HG03439 (cell line): ENCODE results near the gene SLC43A2.
"Not testable (repeated sequence)": the region's sequence is repeated elsewhere in the genome, so short reads cannot be mapped to it uniquely, and the experiment has no call there.

Source experiments
- ATAC-seq: cut with Tn5 transposase; IDR thresholded peaks from one replicate; pipeline ENCODE4 v1.9.1; 2021; ENCODE audit warnings: mild to moderate bottlenecking, moderate library complexity; ENCODE audit not compliant: unreplicated experiment

Gene SLC43A2

DNA sequence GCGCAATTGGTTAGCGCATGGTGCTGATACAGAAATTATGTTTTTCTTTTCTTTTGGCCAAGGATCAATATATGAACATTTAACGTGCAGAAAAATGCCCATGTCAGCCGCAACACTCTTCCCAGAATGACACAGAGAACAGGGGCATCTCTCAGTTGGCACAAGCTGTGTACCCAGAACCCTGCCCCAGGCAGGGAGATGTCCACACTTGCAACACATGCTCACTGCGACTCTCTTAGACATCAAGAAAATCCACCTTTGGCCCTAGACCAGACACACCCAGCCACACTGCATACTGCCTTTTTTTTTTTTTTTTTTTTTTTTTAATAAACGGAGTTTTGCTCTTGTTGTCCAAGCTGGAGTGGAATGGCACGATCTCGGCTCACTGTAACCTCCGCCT lies 83.0 kb downstream of the SLC43A2 start:
- ATAC-seq, result no peak

DNA sequence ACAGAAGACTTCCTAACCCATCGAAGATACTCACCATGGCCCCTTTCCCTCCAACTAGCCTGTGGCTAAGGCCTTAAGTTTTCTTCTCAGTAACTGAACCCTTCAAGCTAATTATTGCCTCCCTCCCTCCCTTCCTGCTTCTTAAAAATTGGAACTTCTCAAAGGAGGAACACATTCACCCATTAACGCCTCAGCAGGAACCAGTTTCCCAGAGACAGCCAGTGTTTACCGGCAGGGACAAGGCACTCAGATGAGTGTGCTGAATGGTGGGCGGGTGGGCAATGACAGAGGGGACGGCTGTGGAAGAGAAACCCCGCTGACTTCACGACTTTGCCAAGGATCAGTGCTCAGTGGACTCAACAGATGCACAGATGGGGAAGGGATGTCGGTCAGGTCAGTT lies 86.3 kb downstream of the SLC43A2 start:
- ATAC-seq, result no peak

DNA sequence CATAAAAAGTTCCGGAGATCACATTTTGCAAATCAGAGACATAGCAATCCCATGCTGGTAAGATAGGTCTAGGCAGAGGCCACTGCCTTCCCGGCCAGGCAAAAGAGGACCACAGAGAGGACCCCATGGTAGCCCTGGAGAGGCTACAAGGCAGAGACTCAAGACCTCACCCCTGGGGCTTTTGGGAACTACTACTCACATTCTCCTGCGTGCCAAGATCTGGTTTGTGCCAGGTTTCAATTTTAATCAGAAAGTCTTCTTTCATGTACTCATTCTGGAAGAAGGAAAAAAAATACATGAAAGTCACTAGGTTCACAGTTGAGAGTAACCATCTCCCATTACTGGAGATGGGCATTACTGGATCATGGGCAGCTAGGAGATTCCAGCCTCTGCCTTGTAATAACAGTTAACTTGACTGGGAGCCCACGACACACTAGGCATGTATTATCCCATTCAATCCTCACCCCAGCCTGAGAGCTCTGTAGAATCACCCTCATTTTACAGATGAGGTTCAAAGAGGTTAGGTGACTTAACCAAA lies 87.2 kb downstream of the SLC43A2 start:
- no peak for ATAC-seq

DNA sequence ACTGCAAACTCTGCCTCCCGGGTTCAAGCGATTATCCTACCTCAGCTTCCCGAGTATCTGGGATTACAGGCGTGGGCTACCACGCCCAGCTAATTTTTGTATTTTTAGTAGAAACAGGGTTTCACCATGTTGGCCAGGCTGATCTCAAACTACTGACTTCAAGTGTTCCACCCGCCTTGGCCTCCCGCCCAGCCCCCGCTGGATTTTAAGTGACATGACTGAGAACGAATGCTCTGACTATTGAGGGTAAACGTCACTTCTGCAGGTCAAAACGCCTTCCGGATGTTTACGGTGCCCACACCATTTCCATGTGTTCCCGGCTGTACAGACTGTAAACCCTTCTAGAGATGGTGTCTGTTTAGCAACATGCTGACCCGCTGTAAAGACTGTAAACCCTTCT lies 88.8 kb downstream of the SLC43A2 start:
- no peak for ATAC-seq

DNA sequence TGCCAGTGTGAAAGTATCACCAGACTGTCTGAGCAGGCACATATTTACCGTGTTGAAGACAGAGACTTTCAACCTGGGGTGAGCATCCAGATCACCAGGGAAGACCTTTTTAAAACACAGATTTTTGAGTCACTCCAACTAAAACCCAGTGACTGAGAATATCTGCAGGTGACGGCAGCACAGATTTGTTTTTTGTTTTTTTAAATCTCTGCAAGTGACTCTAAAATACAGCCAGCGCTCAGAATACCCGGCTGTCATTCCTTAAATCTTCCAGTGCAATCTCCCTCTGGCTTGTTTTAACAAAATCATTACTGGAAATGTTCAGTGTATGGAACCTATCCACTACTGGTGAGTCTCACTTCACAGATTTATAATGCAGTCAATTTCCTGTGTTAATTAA lies 92.9 kb downstream of the SLC43A2 start:
- ATAC-seq, result no peak

DNA sequence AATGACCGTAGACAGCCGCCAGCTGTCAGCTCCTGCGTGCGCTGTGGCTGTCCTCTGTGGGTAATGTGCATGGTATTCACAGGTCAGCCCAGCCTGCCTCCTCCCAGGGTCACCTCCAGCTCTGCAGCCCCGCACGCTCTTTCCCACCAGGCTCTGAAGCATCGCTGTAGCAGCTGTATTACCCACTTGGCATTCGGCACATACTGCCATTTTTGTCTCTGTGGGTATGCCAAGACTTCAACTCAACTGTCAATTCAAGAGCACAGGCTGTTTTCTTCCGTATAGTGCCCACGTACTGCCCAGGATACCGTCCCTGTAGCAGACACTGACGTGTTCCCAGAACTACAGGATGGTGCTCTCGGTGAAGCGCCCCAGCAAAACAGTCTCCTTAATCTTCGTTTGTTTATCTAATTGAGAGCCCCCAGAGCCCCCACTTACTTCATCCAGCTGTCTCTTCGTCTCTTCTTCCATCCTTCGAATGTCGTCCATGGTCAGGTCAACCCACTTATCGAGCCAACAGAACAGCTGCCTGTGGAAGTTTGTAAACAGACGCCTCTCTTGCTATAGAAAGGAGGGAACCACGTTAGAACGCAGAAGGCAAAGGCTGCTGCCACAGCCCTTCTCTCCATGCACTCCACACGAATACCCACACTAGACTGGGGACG lies 94.8 kb downstream of the SLC43A2 start:
- ATAC-seq, result no peak

DNA sequence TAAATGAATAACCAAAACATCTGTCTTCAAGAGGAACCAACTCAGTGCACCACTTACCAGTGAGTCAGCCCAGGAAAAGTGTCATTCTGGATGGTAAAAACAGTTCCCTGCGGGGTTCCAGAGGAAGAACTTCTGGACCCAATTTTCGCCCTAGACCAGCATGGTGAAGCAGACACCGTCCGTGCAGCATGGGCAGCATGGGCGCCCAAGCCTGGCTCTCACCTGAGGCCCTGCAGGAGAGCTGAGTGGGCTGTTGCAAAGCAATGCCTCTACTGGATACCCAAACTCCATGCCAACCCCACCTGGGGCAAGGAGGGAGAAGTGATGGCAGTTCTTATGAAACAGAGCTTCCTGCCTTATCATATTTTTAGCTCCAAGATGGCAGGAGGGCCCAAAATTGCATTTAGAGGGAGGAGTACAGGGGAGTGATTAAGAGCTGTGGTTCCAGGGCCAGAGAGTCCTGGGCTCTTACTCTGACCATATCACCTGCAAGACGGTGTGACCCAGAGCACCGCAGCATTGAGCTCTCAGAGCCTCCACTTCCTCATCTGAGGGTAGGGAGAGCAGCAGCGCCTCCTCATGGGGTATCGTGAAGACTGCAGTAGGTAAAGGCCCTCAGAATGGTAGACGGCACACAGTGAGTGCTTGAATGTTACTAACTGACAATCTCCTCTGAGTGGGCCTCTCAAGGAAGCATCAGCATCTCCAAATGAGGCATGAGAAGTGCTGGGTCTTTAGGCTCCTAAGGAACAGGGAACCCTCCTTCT lies 95.6 kb downstream of the SLC43A2 start:
- ATAC-seq, result no peak

DNA sequence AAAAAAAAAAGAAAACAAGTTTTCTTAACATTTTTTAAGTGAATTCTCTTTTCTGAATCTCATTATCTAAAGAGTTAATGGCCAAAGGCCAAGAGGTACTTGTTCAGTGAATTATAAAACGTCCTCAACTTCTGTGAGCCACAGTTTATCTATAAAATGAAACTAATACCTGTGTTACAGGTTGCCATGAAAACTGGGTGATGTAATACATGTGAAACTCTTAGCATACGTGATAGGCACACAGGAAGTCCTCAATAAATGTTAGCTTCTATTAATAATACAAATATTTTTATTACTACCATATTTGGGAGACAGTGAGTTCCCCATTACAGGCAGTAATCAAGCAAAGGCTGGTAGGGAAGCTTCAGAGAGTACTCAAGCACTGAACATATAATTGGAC lies 98.8 kb downstream of the SLC43A2 start:
- ATAC-seq, result no peak

DNA sequence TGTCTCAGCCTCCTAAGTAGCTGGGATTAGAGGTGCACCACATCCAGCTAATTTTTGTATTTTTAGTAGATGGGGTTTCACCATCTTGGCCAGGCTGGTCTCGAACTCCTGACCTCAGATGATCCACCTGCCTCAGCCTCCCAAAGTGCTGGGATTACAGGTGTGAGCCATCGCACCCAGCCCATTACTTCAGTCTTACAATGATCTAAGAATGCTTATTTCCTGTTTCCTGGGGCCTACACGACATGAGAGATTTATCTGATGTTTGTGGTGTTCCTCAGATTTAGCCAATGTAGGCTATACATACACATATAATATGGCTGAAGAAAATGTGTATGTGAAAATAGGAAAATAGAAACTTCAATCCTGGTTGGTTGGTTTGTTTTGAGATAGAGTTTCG lies 101.8 kb downstream of the SLC43A2 start:
- not testable (repeated sequence) for ATAC-seq

DNA sequence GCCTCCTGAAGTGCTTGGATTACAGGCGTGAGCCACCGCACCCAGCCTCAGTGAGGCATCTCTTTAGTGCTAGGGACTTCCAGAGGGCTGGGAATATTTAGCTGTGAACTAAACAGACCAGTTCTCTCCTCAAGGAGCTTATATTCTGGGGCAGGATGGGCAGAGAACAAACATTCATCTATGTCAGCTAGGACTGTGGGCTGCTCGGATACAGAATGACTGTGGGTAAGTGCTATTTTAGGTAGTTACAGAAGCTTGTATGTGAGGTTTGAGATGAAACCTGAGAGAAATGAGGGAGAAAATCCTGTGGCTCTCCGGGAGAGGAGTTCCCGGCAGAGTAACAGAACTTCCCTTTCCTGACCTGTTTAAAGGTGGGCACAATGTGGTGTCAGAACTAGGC lies 106.0 kb downstream of the SLC43A2 start:
- ATAC-seq, result no peak

DNA sequence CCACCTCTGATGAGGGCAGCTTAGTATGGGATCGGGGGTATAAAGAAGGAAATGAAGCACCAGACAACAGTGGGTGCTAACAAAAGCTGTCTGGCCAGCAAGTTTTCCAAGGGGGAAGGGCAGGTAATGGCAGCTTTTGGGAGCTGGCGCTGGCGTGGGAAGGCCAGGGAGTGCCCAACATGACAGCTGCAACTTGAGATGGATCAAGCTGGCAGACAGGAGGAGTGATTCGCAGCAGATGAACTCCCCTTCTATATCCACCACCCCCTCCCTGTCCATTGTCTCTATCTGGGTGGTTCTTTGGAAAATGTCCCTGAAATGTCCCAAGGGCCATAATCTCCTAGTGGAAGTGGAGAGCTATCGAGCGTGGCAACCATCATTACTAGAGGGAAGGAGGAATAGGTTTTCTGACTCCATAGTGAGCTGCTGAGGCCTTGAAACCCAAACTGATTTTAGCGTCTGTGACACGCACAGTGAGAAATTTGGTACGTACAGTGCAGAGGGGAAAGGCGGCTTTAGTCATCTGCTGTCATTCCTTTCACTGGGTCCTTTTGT lies 107.5 kb downstream of the SLC43A2 start:
- ATAC-seq, result no peak

DNA sequence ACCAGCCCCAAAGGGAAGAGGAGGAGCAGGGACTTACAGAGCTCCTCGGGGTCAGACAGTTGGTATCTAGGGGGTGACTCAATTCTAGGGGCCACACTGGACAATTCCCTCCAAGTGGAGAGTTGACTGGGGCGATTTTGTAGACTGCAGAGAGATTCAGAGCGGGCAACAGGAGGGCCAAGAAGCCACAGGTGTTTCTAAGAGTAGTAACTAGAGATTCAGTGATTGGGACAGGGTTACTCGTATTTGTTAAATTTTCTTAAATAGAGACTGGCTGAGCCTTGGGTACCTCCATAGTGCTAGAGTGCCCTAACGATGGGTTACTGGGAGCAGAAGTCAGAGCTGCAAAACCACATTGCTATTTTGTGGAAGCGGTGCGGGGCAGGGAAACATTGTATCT lies 109.0 kb downstream of the SLC43A2 start:
- ATAC-seq, result no peak
